Right renal cortex interstitium (tissue), 3 donors: ENCODE results near the gene FARP1. TPM values are rescaled to one million over a fixed set of nuclear protein-coding genes. Genes with fewer than 3 reads are reported as not detected.

ENCODE experiments used
- DNase-seq, 3 donors: peaks; one replicate each; pipeline ENCODE4 v3.0.0-alpha.2; 2013; ENCODE audit warnings: low read depth in 3 of 3, low spot score in 2 of 3
- polyA plus RNA-seq, 3 donors: library from polyadenylated mRNA; unstranded; fragments of 120-200 nt; gene quantifications; one replicate each; pipeline ENCODE4 v1.2.1, GENCODE V29; 2013; ENCODE audit not compliant: insufficient read length in 3 of 3

FARP1 gene
- polyA plus RNA-seq, 3 donors, result 256 to 276 (median 265) TPM

GRCh38 chr13:98450539-98451111 lies 307.7 kb downstream of the FARP1 start:
- DNase-seq, result no peak

- DNase-seq, result no peak
These were observed 309.0 kb downstream of the FARP1 start for GRCh38 chr13:98451676-98452470.

GRCh38 chr13:98452851-98453843 lies 310.3 kb downstream of the FARP1 start:
- no peak for DNase-seq

GRCh38 chr13:98454389-98454881 lies 311.5 kb downstream of the FARP1 start:
- DNase-seq, result no peak

- no peak for DNase-seq
These were observed 313.5 kb downstream of the FARP1 start for GRCh38 chr13:98456413-98456845.

- no peak for DNase-seq
These were observed 314.2 kb downstream of the FARP1 start for GRCh38 chr13:98457053-98457452.

GRCh38 chr13:98458431-98458830 lies 315.5 kb downstream of the FARP1 start:
- DNase-seq, result no peak

- DNase-seq, result no peak
These were observed 316.3 kb downstream of the FARP1 start for GRCh38 chr13:98459171-98459681.

- DNase-seq, result no peak
These were observed 317.0 kb downstream of the FARP1 start for GRCh38 chr13:98459721-98460370.

- no peak for DNase-seq
These were observed 317.6 kb downstream of the FARP1 start for GRCh38 chr13:98460516-98460915.

GRCh38 chr13:98461486-98462240 lies 318.8 kb downstream of the FARP1 start:
- DNase-seq, result no peak

GRCh38 chr13:98462241-98462882 lies 319.5 kb downstream of the FARP1 start:
- no peak for DNase-seq

- DNase-seq, result no peak
These were observed 320.1 kb downstream of the FARP1 start for GRCh38 chr13:98462946-98463345.

- no peak for DNase-seq
These were observed 323.8 kb downstream of the FARP1 start for GRCh38 chr13:98466634-98467236.

GRCh38 chr13:98467263-98467985 lies 324.5 kb downstream of the FARP1 start:
- DNase-seq, result no peak

- DNase-seq, result no peak
These were observed 325.5 kb downstream of the FARP1 start for GRCh38 chr13:98468361-98468760.

- no peak for DNase-seq
These were observed 326.0 kb downstream of the FARP1 start for GRCh38 chr13:98468929-98469328.

GRCh38 chr13:98470920-98471319 lies 328.0 kb downstream of the FARP1 start:
- DNase-seq, result no peak
